IMR-90 (cell line): Measurements from ENCODE around the gene PDGFC. TPM values are rescaled to one million over a fixed set of nuclear protein-coding genes. Genes with fewer than 3 reads are reported as not detected.

ENCODE experiments used
- ATAC-seq: fragments of 200-7000 bp; cut with Tn5 transposase; 2 replicates; pipeline ENCODE4 v1.9.1; 2020; ENCODE audit warnings: low read depth, mild to moderate bottlenecking, moderate library complexity
- BruUV-seq: library from RNA; stranded (reverse); fragments of 400-500 nt; replicated peaks from 2 replicates; lab custom pipeline; 2021; lab: Mats Ljungman, UMichigan
- CTCF ChIA-PET: fragments of 300-600 bp; formaldehyde crosslinking; extraction: SDS; loops from one replicate; lab custom pipeline; 2021; ENCODE audit warnings: antibody characterized with exemption; lab: Yijun Ruan, JAX
- POLR2A ChIA-PET: fragments of 300-600 bp; sonication (Branson Sonifier 250); formaldehyde crosslinking; loops from one replicate; lab custom pipeline; 2022; ENCODE audit warnings: antibody characterized with exemption; ENCODE audit not compliant: unreplicated experiment; lab: Charles Lee
- DNase-seq: peaks from one replicate; pipeline ENCODE4 v3.0.0; 2013
- H2AFZ ChIP-seq: replicated peaks from 2 replicates; pipeline ENCODE3; 2013; ENCODE audit warnings: low read length, mild to moderate bottlenecking; ENCODE audit not compliant: poor library complexity
- H2AK5ac ChIP-seq: 2 replicates; pipeline ENCODE4 v1.6.1; 2013; ENCODE audit warnings: low read depth, low read length, inconsistent platforms
- H2AK9ac ChIP-seq: replicated peaks from 2 replicates; pipeline ENCODE3; 2013; ENCODE audit warnings: mild to moderate bottlenecking, low read depth, low read length, moderate library complexity; ENCODE audit not compliant: poor library complexity
- H2BK120ac ChIP-seq: 2 replicates; pipeline ENCODE4 v1.6.1; 2013; ENCODE audit warnings: low read depth, low read length, inconsistent platforms
- H2BK15ac ChIP-seq: 3 replicates; pipeline ENCODE4 v1.6.1; 2013; ENCODE audit warnings: low read depth, low read length, inconsistent platforms
- H2BK20ac ChIP-seq: 2 replicates; pipeline ENCODE4 v1.6.1; 2013; ENCODE audit warnings: low read depth, mild to moderate bottlenecking, inconsistent platforms, low read length, moderate library complexity
- H2BK5ac ChIP-seq: 2 replicates; pipeline ENCODE4 v1.6.1; 2013; ENCODE audit warnings: mild to moderate bottlenecking, low read depth, low read length, inconsistent platforms; ENCODE audit not compliant: poor library complexity, severe bottlenecking
- H3K14ac ChIP-seq: replicated peaks from 2 replicates; pipeline ENCODE4 v1.6.1; 2013; ENCODE audit warnings: low read depth, low read length, inconsistent platforms
- H3K18ac ChIP-seq: 2 replicates; pipeline ENCODE4 v1.6.1; 2013; ENCODE audit warnings: low read depth, low read length, control low read depth
- H3K23ac ChIP-seq: 2 replicates; pipeline ENCODE4 v1.6.1; 2013; ENCODE audit warnings: low read depth, low read length, inconsistent platforms
- H3K27ac ChIP-seq: 2 replicates; pipeline ENCODE4 v1.5.1; 2013; ENCODE audit warnings: mild to moderate bottlenecking, control low read depth, low read length; ENCODE audit not compliant: insufficient read depth
- H3K27me3 ChIP-seq: 2 replicates; pipeline ENCODE4 v1.6.1; 2013; ENCODE audit warnings: low read length; ENCODE audit not compliant: control insufficient read depth, insufficient read depth
- H3K36me3 ChIP-seq: 2 replicates; pipeline ENCODE4 v1.6.1; 2013; ENCODE audit warnings: low read length, mixed read lengths; ENCODE audit not compliant: control insufficient read depth, insufficient read depth
- H3K4ac ChIP-seq: 2 replicates; pipeline ENCODE4 v1.6.1; 2013; ENCODE audit warnings: low read depth, low read length, inconsistent platforms
- H3K4me1 ChIP-seq: 2 replicates; pipeline ENCODE4 v1.6.1; 2013; ENCODE audit warnings: low read length, mixed read lengths; ENCODE audit not compliant: control insufficient read depth, insufficient read depth
- H3K4me2 ChIP-seq: 2 replicates; pipeline ENCODE4 v1.6.1; 2013; ENCODE audit warnings: low read depth, mild to moderate bottlenecking, control low read depth, low read length, moderate library complexity
- H3K4me3 ChIP-seq: 2 replicates; pipeline ENCODE4 v1.5.1; 2013; ENCODE audit warnings: low read depth, mild to moderate bottlenecking, control low read depth, low read length, moderate library complexity; ENCODE audit not compliant: insufficient read depth
- H3K56ac ChIP-seq: 2 replicates; pipeline ENCODE4 v1.6.1; 2013; ENCODE audit warnings: low read length, inconsistent platforms; ENCODE audit not compliant: insufficient read depth; ENCODE audit errors: extremely low read depth
- H3K79me1 ChIP-seq, 2 experiments: 2 replicates each; pipeline ENCODE4 v1.6.1; 2013; ENCODE audit warnings: low read length in 2 of 2, inconsistent platforms in 1 of 2, low read depth in 1 of 2
- H3K9ac ChIP-seq: 2 replicates; pipeline ENCODE4 v1.6.1; 2013; ENCODE audit warnings: low read depth, low read length, control low read depth
- H3K9me1 ChIP-seq: 2 replicates; pipeline ENCODE4 v1.6.1; 2013; ENCODE audit warnings: low read length, inconsistent platforms; ENCODE audit not compliant: insufficient read depth
- H3K9me3 ChIP-seq: 2 replicates; pipeline ENCODE4 v1.6.1; 2013; ENCODE audit warnings: low read length; ENCODE audit not compliant: control insufficient read depth, insufficient read depth
- H4K20me1 ChIP-seq: 2 replicates; pipeline ENCODE4 v1.6.1; 2013; ENCODE audit warnings: low read length, inconsistent platforms; ENCODE audit not compliant: insufficient read depth
- H4K5ac ChIP-seq: 2 replicates; pipeline ENCODE4 v1.6.1; 2013; ENCODE audit warnings: mild to moderate bottlenecking, low read depth, low read length, control low read depth
- H4K8ac ChIP-seq, 2 experiments: 2 replicates each; pipeline ENCODE4 v1.6.1; 2013; ENCODE audit warnings: low read depth in 2 of 2, low read length in 2 of 2, control low read depth in 1 of 2, inconsistent platforms in 1 of 2
- H4K91ac ChIP-seq: 2 replicates; pipeline ENCODE4 v1.6.1; 2013; ENCODE audit warnings: low read depth, low read length, inconsistent platforms; ENCODE audit not compliant: insufficient read depth
- CHD1 ChIP-seq: IDR thresholded peaks from 2 replicates; pipeline ENCODE4 v1.6.1; 2012; ENCODE audit warnings: low read depth, low read length, improper control_type of control experiment
- MAFK ChIP-seq: IDR thresholded peaks from 2 replicates; pipeline ENCODE4 v1.6.1; 2012; ENCODE audit warnings: low read depth, low read length, improper control_type of control experiment
- MAZ ChIP-seq: IDR thresholded peaks from 2 replicates; pipeline ENCODE4 v1.6.1; 2012; ENCODE audit warnings: low read depth, mild to moderate bottlenecking, low read length, improper control_type of control experiment, moderate library complexity, borderline replicate concordance
- NFE2L2 ChIP-seq: fragments of 150-350 bp; IDR thresholded peaks from 2 replicates; pipeline ENCODE4 v1.6.1; 2016; ENCODE audit warnings: low read depth, mild to moderate bottlenecking, low read length
- RAD21 ChIP-seq: IDR thresholded peaks from 2 replicates; pipeline ENCODE4 v1.6.1; 2012; ENCODE audit warnings: low read length, improper control_type of control experiment
- SMC3 ChIP-seq: fragments of 150-350 bp; IDR thresholded peaks from 2 replicates; pipeline ENCODE4 v1.6.1; 2016; ENCODE audit warnings: low read depth, mild to moderate bottlenecking, antibody characterized with exemption, low read length, moderate library complexity
- WGBS, 2 experiments: methylation state at CpG; one replicate each; pipeline versions ENCODE4 v1.1.5 to v1.1.7; 2013; ENCODE audit warnings: missing lambda C conversion rate in 2 of 2; ENCODE audit not compliant: insufficient read length in 1 of 2; ENCODE audit errors: extremely low coverage in 2 of 2; 5-methylcytosine and 5-hydroxymethylcytosine counted together
- dilution Hi-C: fragments of 300-500 bp; cut with HindIII; formaldehyde crosslinking; loops from one replicate; pipeline ENCODE4 v1.14.3; 2018; ENCODE audit warnings: low sequenced_read_pairs; ENCODE audit not compliant: unreplicated experiment
- in situ Hi-C: fragments of 300-500 bp; cut with MboI; formaldehyde crosslinking; loops from 3 replicates; pipeline ENCODE4 v1.14.3; 2019; ENCODE audit warnings: low sequenced_read_pairs, inconsistent platforms, mixed read lengths
- intact Hi-C: fragments of 100-400 bp; cut with micrococcal nuclease; formaldehyde crosslinking; loops from 2 replicates; pipeline ENCODE4 v1.10.0; 2022
- polyA plus RNA-seq, 3 experiments: library from polyadenylated mRNA; depleted of rRNA; stranded (reverse); fragments of >200 nt; gene quantifications; 2 replicates each; pipeline ENCODE4 v1.2.3, GENCODE V29; 2012; ENCODE audit warnings: low replicate concordance in 1 of 3
- total RNA-seq: library from RNA; depleted of rRNA; stranded (reverse); fragments of >200 nt; gene quantifications from 2 replicates; pipeline ENCODE4 v1.2.3, GENCODE V29; 2012
- TF ChIP-seq, protein P1 (sequence below): fragments of 150-350 bp; IDR thresholded peaks from 2 replicates; pipeline ENCODE4 v1.6.1; 2016; ENCODE audit warnings: low read depth, mild to moderate bottlenecking, low read length, moderate library complexity, borderline replicate concordance

Gene PDGFC
- total and polyA plus RNA-seq, 2 of the 4 experiments (the other 2 are of a cell fraction) = 19.8 to 90.7 TPM

DNA sequence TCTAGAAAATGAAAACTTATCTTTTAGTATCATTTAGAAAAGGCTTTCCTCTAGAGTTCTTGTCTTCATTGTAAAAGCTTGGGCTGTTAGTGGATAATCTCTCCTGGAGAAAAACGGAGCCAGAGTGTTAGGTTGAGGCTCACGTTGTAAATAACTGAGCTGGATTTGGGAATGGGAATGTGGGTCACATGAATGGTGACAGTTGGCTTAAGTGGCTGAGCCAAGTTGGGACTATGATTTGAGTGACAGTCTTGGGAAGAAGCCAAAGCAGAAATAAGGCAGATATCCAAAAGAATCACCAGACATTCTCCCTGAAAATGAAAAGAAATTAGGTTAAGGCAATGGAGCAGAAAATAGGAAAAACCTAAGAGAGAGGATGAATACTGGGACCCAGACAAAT is 33.6 kb upstream of the PDGFC start:
- no CpG with 5 or more reads among the region's 2 CpGs for WGBS, 2 experiments
- ChIA-PET CTCF (no interaction called here), POLR2A (no interaction called here)
- dilution Hi-C loops (no loop called here), intact Hi-C loops (no loop called here), in situ Hi-C loops (no loop called here)
- H3K27me3 ChIP-seq = no peaks in the 10 kb centered on the region
- H3K56ac ChIP-seq = no peak overlapping the region
- H3K9me1 ChIP-seq = 0 out of 2 replicates have a peak, but pooled peaks cover under 1% of the 10 kb centered on the region
- H3K18ac ChIP-seq = no peak overlapping the region
- peak overlapping the region; percentile 74 for H2BK15ac ChIP-seq
- H2AK5ac ChIP-seq = peak overlapping the region; percentile 35; the same call in 1 of the 2 replicates
- H3K4me3 ChIP-seq = no peak overlapping the region
- TF ChIP-seq NFE2L2 = no peak
- TF ChIP-seq MAZ = no peak
- TF ChIP-seq CHD1 = no peak
- no peak for TF ChIP-seq SMC3
- TF ChIP-seq, protein P1, sequence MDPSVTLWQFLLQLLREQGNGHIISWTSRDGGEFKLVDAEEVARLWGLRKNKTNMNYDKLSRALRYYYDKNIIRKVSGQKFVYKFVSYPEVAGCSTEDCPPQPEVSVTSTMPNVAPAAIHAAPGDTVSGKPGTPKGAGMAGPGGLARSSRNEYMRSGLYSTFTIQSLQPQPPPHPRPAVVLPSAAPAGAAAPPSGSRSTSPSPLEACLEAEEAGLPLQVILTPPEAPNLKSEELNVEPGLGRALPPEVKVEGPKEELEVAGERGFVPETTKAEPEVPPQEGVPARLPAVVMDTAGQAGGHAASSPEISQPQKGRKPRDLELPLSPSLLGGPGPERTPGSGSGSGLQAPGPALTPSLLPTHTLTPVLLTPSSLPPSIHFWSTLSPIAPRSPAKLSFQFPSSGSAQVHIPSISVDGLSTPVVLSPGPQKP = no peak
- TF ChIP-seq RAD21 = no peak
- no peak for TF ChIP-seq MAFK
- no peak overlapping the region for H3K9ac ChIP-seq
- H3K4ac ChIP-seq = peak overlapping the region; percentile 31; the same call in 1 of the 2 replicates
- no peak overlapping the region for H2AFZ ChIP-seq
- H3K27ac ChIP-seq = no peak overlapping the region
- ATAC-seq (no peak), DNase-seq (no peak)
- H3K4me2 ChIP-seq = no peak overlapping the region
- H2BK5ac ChIP-seq = no peak overlapping the region
- H3K79me1 ChIP-seq = no peaks in the 10 kb centered on the region
- H3K23ac ChIP-seq = no peak overlapping the region
- H2BK120ac ChIP-seq = peak overlapping the region; percentile 24
- H4K20me1 ChIP-seq = no peaks in the 10 kb centered on the region
- no peaks in the 10 kb centered on the region for H3K36me3 ChIP-seq
- no peak overlapping the region for H2BK20ac ChIP-seq
- no TSS peak for BruUV-seq
- H4K8ac ChIP-seq = peak overlapping the region in 1 of 2 experiments; percentile 36; a peak in 1 of 4 replicates
- no peak overlapping the region for H2AK9ac ChIP-seq
- H4K5ac ChIP-seq = no peak overlapping the region
- no peak overlapping the region for H3K14ac ChIP-seq
- no peaks in the 10 kb centered on the region for H3K9me3 ChIP-seq
- H3K4me1 ChIP-seq = no peaks in the 10 kb centered on the region
- H4K91ac ChIP-seq = no peak overlapping the region
